SU-DHL-6 (cell line): Measurements from ENCODE around the gene PHACTR1.

Source experiments
- EZH2phosphoT487 ChIP-seq: fragments of 200-600 bp; sonication (generic), shearing (Covaris generic); conservative IDR thresholded peaks from 2 replicates; pipeline ENCODE4 v1.6.1; 2018; ENCODE audit warnings: mild to moderate bottlenecking, antibody characterized with exemption, low read length, moderate library complexity, mixed read lengths
- TF ChIP-seq, protein P1 (sequence below): fragments of 200-600 bp; sonication (generic); IDR thresholded peaks from one replicate; pipeline ENCODE4 v1.5.1; 2017; ENCODE audit warnings: antibody characterized with exemption, mild to moderate bottlenecking, low read length, moderate library complexity; ENCODE audit not compliant: insufficient read depth, poor library complexity, severe bottlenecking

DNA sequence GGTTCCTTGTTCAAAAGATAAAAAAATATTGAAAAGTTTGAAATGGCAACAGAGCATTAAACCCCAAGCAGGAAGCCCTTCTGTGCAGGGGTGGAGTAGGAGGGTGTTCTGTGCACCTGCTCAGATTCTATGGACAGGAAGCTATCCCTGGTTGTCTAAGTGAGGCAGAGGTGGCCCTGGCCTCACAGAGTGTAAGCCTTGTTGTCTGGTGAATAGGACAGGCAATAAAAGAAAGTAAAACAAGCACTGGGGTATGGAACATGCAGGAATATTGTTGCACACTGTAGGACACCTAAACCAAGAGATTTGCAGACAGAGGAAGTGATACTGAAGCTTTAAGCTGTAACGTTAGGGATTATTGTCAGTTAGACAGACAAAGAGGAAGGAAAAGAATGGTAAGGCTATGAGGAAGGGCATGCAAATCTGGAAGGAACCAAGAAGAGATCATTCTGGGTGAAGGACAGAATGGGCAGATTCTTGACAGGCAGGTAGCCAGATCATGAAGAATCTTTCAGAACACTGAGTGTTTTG is 545.0 kb downstream of the PHACTR1 start:
- TF ChIP-seq, protein P1, sequence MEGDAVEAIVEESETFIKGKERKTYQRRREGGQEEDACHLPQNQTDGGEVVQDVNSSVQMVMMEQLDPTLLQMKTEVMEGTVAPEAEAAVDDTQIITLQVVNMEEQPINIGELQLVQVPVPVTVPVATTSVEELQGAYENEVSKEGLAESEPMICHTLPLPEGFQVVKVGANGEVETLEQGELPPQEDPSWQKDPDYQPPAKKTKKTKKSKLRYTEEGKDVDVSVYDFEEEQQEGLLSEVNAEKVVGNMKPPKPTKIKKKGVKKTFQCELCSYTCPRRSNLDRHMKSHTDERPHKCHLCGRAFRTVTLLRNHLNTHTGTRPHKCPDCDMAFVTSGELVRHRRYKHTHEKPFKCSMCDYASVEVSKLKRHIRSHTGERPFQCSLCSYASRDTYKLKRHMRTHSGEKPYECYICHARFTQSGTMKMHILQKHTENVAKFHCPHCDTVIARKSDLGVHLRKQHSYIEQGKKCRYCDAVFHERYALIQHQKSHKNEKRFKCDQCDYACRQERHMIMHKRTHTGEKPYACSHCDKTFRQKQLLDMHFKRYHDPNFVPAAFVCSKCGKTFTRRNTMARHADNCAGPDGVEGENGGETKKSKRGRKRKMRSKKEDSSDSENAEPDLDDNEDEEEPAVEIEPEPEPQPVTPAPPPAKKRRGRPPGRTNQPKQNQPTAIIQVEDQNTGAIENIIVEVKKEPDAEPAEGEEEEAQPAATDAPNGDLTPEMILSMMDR: no peak
- no peak for TF ChIP-seq EZH2phosphoT487
